Esophagus muscularis mucosa (tissue), 4 donors: ENCODE data around the gene TLCD1. TPM values are rescaled to one million over a fixed set of nuclear protein-coding genes. Genes with fewer than 3 reads are reported as not detected.
"Not testable (repeated sequence)": the region's sequence is repeated elsewhere in the genome, so short reads cannot be mapped to it uniquely, and the experiment has no call there.

Experiments used
- DNase-seq: peaks from one replicate; pipeline ENCODE4 v3.0.0-alpha.2; 2017; ENCODE audit errors: extremely low spot score
- H3K27ac ChIP-seq, 4 donors: fragments of 200-600 bp; sonication (generic); replicated peaks in 1 of 4; 1 replicate in 3 of 4; 2 replicates in 1 of 4; pipeline ENCODE4 v1.5.1; 2016 to 2019; ENCODE audit warnings: mild to moderate bottlenecking in 1 of 4
- H3K27me3 ChIP-seq, 4 donors: fragments of 200-600 bp; sonication (generic); one replicate each; pipeline versions ENCODE4 v1.5.1 to v1.6.0; 2016 to 2019
- H3K36me3 ChIP-seq, 4 donors: fragments of 200-600 bp; sonication (generic); one replicate each; pipeline ENCODE4 v1.5.1; 2016 to 2019
- H3K4me1 ChIP-seq, 4 donors: fragments of 200-600 bp; sonication (generic); one replicate each; pipeline ENCODE4 v1.5.1; 2016 to 2019
- H3K4me3 ChIP-seq, 4 donors: fragments of 200-600 bp; sonication (generic); 1 replicate in 2 of 4; 2 replicates in 2 of 4; pipeline ENCODE4 v1.5.1; 2016 to 2019; ENCODE audit warnings: mild to moderate bottlenecking in 4 of 4, moderate library complexity in 1 of 4
- H3K9me3 ChIP-seq, 4 donors: fragments of 200-600 bp; sonication (generic); 1 replicate in 3 of 4; 2 replicates in 1 of 4; pipeline ENCODE4 v1.5.1; 2016 to 2019
- EP300 ChIP-seq: sonication (generic); formaldehyde crosslinking; IDR thresholded peaks from one replicate; pipeline ENCODE4 v1.6.1; 2017; ENCODE audit warnings: antibody characterized with exemption
- POLR2A ChIP-seq: fragments of 450-650 bp; IDR thresholded peaks from one replicate; pipeline ENCODE4 v1.6.1; 2017; ENCODE audit warnings: antibody characterized with exemption, moderate library complexity, mild to moderate bottlenecking, low read depth
- POLR2AphosphoS5 ChIP-seq, 2 donors: sonication (generic); formaldehyde crosslinking; IDR thresholded peaks; one replicate each; pipeline ENCODE4 v1.6.1; 2017; ENCODE audit warnings: antibody characterized with exemption in 2 of 2
- WGBS: methylation state at CpG from one replicate; pipeline ENCODE4 v1.1.5; 2018; 5-methylcytosine and 5-hydroxymethylcytosine counted together
- intact Hi-C: fragments of 100-400 bp; cut with DNase I; formaldehyde crosslinking; loops from one replicate; pipeline ENCODE4 v1.15.1; 2023
- total RNA-seq, 4 donors: library from RNA; depleted of rRNA; stranded (reverse); fragments of >200 nt; gene quantifications; one replicate each; pipeline versions ENCODE4 v1.1.0 to v1.2.1, GENCODE V29; 2016
- TF ChIP-seq, protein P1 (sequence below), 3 experiments: fragments of 200-600 bp in 2 of 3; fragments of 450-650 bp in 1 of 3; sonication (generic) in 2 of 3; IDR thresholded peaks; one replicate each; pipeline ENCODE4 v1.5.1; 2017 to 2019; ENCODE audit warnings: antibody characterized with exemption in 3 of 3, mild to moderate bottlenecking in 2 of 3, moderate library complexity in 1 of 3

TLCD1 gene
- total RNA-seq, 4 donors from 2014 or later: 1.0 to 1.5 (median 1.3) TPM; not detected in 1

DNA sequence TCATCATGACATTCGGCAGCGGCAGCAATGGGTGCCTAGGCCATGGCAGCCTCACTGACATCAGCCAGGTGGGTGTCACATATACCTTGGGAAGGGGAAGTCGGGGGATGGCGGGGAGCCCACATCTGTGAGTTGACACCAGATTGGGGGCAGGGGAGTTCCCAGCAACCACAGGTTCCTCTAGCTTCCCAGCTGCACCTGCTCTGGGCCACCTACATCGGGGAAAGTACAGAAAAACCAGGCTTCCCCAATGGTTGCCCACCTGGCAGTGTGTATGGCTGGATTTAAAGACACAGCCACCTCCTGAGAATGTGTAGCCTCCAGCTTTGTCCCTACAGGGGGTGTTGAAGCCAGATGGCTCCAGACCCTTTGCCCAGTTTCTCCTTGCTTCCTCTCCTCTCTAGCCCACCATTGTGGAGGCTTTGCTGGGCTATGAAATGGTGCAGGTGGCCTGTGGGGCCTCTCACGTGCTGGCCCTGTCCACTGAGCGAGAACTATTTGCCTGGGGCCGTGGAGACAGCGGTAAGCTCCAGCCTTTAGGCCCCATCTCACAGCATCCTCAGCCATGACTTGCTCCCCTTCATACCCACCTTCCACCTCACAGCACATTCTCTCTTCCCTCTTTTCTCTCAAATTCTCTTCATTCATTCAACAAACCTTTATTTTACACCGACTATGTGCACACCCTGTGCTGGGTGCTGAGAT lies 12.8 kb upstream of the TLCD1 start:
- no peak for DNase-seq
- Histone ChIP-seq H3K27ac (no peak overlapping the region), H3K36me3 (peaks cover 0 to 6% (median 0%) of the 10 kb centered on the region in 4 donors), H3K4me3 (no peak overlapping the region), H3K27me3 (no peaks in the 10 kb centered on the region), H3K9me3 (no peaks in the 10 kb centered on the region), H3K4me1 (peaks cover 6 to 13% (median 11%) of the 10 kb centered on the region in 4 donors)
- intact Hi-C loops: no loop called here
- WGBS: 79% methylated on average over 9 of the region's 10 CpGs
- TF ChIP-seq, protein P1, sequence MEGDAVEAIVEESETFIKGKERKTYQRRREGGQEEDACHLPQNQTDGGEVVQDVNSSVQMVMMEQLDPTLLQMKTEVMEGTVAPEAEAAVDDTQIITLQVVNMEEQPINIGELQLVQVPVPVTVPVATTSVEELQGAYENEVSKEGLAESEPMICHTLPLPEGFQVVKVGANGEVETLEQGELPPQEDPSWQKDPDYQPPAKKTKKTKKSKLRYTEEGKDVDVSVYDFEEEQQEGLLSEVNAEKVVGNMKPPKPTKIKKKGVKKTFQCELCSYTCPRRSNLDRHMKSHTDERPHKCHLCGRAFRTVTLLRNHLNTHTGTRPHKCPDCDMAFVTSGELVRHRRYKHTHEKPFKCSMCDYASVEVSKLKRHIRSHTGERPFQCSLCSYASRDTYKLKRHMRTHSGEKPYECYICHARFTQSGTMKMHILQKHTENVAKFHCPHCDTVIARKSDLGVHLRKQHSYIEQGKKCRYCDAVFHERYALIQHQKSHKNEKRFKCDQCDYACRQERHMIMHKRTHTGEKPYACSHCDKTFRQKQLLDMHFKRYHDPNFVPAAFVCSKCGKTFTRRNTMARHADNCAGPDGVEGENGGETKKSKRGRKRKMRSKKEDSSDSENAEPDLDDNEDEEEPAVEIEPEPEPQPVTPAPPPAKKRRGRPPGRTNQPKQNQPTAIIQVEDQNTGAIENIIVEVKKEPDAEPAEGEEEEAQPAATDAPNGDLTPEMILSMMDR (IDR thresholded peaks at IDR 0.05): no peak
- no peak for TF ChIP-seq POLR2A
- no peak for TF ChIP-seq POLR2AphosphoS5 (IDR thresholded peaks at IDR 0.05)
- TF ChIP-seq EP300: no peak

- intact Hi-C loops: no loop called here
- peaks cover 1 to 7% (median 5%) of the 10 kb centered on the region in 4 donors for H3K4me1 ChIP-seq
- 82% methylated on average over 10 of the region's 22 CpGs for WGBS
Observed at GRCh38 chr17:28737770-28738679, 12.0 kb upstream of the TLCD1 start.

GRCh38 chr17:28737316-28737715 lies 11.3 kb upstream of the TLCD1 start:
- Histone ChIP-seq H3K4me1 (no peaks in the 10 kb centered on the region), H3K27ac (no peak overlapping the region), H3K9me3 (no peaks in the 10 kb centered on the region), H3K36me3 (peaks cover 0 to 6% (median 0%) of the 10 kb centered on the region in 4 donors), H3K27me3 (no peaks in the 10 kb centered on the region), H3K4me3 (no peak overlapping the region)
- 100% methylated on average over 1 of the region's 12 CpGs for WGBS
- intact Hi-C loops: no loop called here
- no peak for DNase-seq
- TF ChIP-seq POLR2AphosphoS5 (IDR thresholded peaks at IDR 0.05): no peak
- TF ChIP-seq EP300: no peak
- TF ChIP-seq, protein P1 (IDR thresholded peaks at IDR 0.05): no peak
- TF ChIP-seq POLR2A: no peak

More at GRCh38 chr17:28737770-28738679, 12.0 kb upstream of the TLCD1 start:
- TF ChIP-seq POLR2AphosphoS5 (IDR thresholded peaks at IDR 0.05): no peak
- no peak for TF ChIP-seq POLR2A
- TF ChIP-seq, protein P1 (IDR thresholded peaks at IDR 0.05): no peak
- TF ChIP-seq EP300: no peak
- DNase-seq: no peak
- Histone ChIP-seq H3K27ac (no peak overlapping the region), H3K4me3 (no peak overlapping the region), H3K27me3 (no peaks in the 10 kb centered on the region), H3K36me3 (peaks cover 0 to 6% (median 0%) of the 10 kb centered on the region in 4 donors), H3K9me3 (no peaks in the 10 kb centered on the region)

- 91% methylated on average over 8 of the region's 8 CpGs for WGBS
- H3K27me3 ChIP-seq, H3K27ac ChIP-seq, intact Hi-C loops, DNase-seq, H3K36me3 ChIP-seq, H3K9me3 ChIP-seq, H3K4me1 ChIP-seq, H3K4me3 ChIP-seq: not testable (repeated sequence)
Observed at GRCh38 chr17:28735913-28736769, 10.1 kb upstream of the TLCD1 start.
